ENCODE data around the gene PRPF8.

Gene PRPF8

DNA sequence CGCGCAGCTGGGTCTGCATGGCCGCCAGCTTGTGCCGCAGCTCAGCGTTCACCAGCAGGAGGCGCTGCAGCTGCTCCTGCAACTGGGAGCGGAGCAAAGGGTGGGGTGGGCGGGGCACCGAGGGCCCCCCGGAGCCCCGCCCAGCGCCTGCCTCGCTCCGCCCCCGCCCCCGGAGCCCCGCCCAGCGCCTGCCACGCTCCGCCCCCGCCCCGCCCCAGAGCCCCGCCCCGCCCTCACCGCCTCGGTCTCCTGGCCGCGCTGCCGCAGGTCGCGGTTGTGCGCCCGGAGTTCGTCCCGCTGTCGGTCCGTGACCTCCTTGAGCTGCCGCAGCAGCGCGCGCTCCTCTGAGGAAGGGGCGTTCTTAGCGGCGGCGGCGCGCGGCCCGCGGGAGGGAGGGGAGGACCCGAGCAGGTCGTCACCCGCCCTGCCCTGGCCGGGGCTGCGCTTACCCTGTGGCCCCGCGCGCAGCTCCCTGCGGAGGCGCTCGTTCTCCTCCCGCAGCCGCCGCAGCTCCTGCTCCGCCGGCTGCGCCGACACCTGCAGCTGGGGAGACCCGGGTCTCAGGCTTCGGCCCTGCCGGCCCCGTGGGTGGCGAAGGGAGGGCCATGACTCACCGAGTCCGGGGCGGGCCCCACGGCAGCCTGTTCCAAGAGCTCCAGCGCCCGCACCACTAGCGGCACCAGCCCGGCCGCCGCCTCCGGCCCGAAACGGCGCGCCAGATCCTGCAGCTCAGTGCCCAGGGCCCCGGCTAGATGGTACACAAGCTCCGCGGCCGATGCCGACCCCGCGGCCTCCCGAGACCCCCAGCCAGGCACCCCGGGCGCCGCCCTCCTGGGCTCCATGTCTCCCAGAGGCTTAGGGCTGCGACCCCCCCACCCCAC lies 35.5 kb downstream of the PRPF8 start:
- Histone ChIP-seq H3K4me3 (replicated peaks; ENCODE audit: insufficient read depth, low read length) (peak overlapping the region; percentile 46), H3K27ac (replicated peaks) (peak overlapping the region; percentile 62)
- peak; percentile 75 to 80 for DNase-seq (ENCODE audit: low read depth in 1 of 2, low spot score in 1 of 2)

DNA sequence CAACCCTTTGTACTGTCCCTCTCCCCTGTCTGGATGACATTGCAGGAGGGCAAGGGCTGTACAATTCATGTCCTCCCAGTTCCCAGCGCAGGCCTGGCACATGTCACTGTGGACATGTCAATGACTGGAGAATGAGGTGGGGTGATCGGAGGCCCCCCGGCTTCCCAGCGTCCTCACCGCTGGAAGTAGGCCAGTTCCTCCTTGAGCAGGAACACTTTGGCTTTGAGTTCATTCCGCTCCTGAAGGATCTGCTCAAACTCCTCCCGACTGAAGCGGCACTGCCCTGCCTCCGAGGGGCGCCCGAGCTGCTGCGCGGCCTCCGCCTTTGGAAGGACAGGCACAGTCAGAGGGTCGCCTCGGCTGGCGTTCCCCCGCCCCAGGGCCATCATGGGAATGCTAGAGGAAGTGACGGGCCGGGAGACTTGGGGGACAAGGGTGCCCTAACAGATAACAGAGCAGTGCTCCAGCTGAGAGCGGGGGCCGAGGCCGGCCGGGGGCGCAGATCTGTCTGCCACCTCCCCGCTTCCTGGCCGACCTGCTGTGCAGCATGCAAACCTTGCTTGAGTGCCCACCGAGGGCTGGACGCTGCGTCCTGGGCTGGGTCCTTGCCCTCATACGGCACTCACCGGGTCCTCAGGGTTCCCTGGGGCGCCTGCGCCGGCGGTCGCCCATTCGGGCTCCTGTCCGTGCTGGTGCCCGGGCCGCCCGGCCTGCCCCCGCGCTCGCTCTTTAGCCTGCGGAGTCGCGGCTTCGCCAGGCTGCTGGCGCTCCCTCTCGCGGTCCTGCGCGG lies 36.3 kb downstream of the PRPF8 start:
- Histone ChIP-seq H3K4me3 (replicated peaks; ENCODE audit: insufficient read depth, low read length) (no peak overlapping the region), H3K27ac (replicated peaks) (peak overlapping the region; percentile 46), H3K27me3 (ENCODE audit: insufficient read depth, poor library complexity, severe bottlenecking) (no peaks in the 10 kb centered on the region)
- peak in 1 of 2 experiments; percentile 1 for DNase-seq (ENCODE audit: low read depth in 1 of 2, low spot score in 1 of 2)
- TF ChIP-seq SPI1 (IDR thresholded peaks at IDR 0.05; ENCODE audit: borderline replicate concordance, low read depth) (no peak), POLR2AphosphoS5 (IDR thresholded peaks at IDR 0.05; ENCODE audit: low read depth) (no peak), GABPA (IDR thresholded peaks at IDR 0.05; ENCODE audit: low read depth) (no peak)
- TF ChIP-seq, protein P1, sequence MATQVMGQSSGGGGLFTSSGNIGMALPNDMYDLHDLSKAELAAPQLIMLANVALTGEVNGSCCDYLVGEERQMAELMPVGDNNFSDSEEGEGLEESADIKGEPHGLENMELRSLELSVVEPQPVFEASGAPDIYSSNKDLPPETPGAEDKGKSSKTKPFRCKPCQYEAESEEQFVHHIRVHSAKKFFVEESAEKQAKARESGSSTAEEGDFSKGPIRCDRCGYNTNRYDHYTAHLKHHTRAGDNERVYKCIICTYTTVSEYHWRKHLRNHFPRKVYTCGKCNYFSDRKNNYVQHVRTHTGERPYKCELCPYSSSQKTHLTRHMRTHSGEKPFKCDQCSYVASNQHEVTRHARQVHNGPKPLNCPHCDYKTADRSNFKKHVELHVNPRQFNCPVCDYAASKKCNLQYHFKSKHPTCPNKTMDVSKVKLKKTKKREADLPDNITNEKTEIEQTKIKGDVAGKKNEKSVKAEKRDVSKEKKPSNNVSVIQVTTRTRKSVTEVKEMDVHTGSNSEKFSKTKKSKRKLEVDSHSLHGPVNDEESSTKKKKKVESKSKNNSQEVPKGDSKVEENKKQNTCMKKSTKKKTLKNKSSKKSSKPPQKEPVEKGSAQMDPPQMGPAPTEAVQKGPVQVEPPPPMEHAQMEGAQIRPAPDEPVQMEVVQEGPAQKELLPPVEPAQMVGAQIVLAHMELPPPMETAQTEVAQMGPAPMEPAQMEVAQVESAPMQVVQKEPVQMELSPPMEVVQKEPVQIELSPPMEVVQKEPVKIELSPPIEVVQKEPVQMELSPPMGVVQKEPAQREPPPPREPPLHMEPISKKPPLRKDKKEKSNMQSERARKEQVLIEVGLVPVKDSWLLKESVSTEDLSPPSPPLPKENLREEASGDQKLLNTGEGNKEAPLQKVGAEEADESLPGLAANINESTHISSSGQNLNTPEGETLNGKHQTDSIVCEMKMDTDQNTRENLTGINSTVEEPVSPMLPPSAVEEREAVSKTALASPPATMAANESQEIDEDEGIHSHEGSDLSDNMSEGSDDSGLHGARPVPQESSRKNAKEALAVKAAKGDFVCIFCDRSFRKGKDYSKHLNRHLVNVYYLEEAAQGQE (IDR thresholded peaks at IDR 0.05; ENCODE audit: insufficient replicate concordance, low read depth): no peak
- TF ChIP-seq, protein P2, sequence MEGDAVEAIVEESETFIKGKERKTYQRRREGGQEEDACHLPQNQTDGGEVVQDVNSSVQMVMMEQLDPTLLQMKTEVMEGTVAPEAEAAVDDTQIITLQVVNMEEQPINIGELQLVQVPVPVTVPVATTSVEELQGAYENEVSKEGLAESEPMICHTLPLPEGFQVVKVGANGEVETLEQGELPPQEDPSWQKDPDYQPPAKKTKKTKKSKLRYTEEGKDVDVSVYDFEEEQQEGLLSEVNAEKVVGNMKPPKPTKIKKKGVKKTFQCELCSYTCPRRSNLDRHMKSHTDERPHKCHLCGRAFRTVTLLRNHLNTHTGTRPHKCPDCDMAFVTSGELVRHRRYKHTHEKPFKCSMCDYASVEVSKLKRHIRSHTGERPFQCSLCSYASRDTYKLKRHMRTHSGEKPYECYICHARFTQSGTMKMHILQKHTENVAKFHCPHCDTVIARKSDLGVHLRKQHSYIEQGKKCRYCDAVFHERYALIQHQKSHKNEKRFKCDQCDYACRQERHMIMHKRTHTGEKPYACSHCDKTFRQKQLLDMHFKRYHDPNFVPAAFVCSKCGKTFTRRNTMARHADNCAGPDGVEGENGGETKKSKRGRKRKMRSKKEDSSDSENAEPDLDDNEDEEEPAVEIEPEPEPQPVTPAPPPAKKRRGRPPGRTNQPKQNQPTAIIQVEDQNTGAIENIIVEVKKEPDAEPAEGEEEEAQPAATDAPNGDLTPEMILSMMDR (IDR thresholded peaks at IDR 0.05; ENCODE audit: insufficient read depth, low read length): no peak

More for the DNA sequence above, 35.5 kb downstream of the PRPF8 start:
- TF ChIP-seq SPI1 (IDR thresholded peaks at IDR 0.05; ENCODE audit: borderline replicate concordance, low read depth): no peak
- TF ChIP-seq, protein P2 (IDR thresholded peaks at IDR 0.05; ENCODE audit: insufficient read depth, low read length): peak; percentile 49
- no peak for TF ChIP-seq GABPA (IDR thresholded peaks at IDR 0.05; ENCODE audit: low read depth)
- no peaks in the 10 kb centered on the region for H3K27me3 ChIP-seq (ENCODE audit: insufficient read depth, poor library complexity, severe bottlenecking)

DNA sequence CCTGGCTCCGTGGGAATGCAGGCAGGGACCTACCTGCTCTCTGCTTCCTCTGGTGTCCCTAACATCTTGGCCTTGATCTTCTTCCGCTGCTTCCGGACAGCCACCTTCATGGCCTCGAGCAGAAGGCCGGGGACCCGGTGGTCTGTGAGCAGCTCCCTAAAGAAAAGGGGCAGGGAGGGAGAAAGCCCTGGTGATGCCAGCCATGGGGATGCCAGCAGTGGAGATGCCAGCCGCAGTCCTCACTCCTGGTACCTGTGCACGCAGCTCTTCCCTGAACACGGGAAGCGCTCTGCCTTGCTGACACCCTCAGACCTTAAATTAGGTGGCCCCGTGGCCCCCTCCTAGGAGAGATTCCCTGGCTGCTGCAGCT lies 36.9 kb downstream of the PRPF8 start:
- Histone ChIP-seq H3K4me3 (replicated peaks; ENCODE audit: insufficient read depth, low read length) (no peak overlapping the region), H3K27me3 (ENCODE audit: insufficient read depth, poor library complexity, severe bottlenecking) (no peaks in the 10 kb centered on the region), H3K27ac (replicated peaks) (no peak overlapping the region)
- TF ChIP-seq SPI1 (IDR thresholded peaks at IDR 0.05; ENCODE audit: borderline replicate concordance, low read depth) (no peak), POLR2AphosphoS5 (IDR thresholded peaks at IDR 0.05; ENCODE audit: low read depth) (no peak), GABPA (IDR thresholded peaks at IDR 0.05; ENCODE audit: low read depth) (no peak)
- TF ChIP-seq, protein P2 (IDR thresholded peaks at IDR 0.05; ENCODE audit: insufficient read depth, low read length): no peak
- TF ChIP-seq, protein P1 (IDR thresholded peaks at IDR 0.05; ENCODE audit: insufficient replicate concordance, low read depth): no peak
- no peak for DNase-seq (ENCODE audit: low read depth in 1 of 2, low spot score in 1 of 2)
